SK-N-SH (cell line): ENCODE measurements around the gene DRG1. TPM values are rescaled to one million over a fixed set of nuclear protein-coding genes. Genes with fewer than 3 reads are reported as not detected.

Experiments used
- CTCF ChIA-PET: fragments of 300-600, 350-600 bp; formaldehyde crosslinking; extraction: SDS; loops from one replicate; lab custom pipeline; 2021; lab: Yijun Ruan, JAX
- POLR2A ChIA-PET: fragments of 350-600 bp; sonication (Branson Sonifier 250); formaldehyde crosslinking; extraction: SDS; loops from one replicate; lab custom pipeline; 2020; ENCODE audit warnings: antibody characterized with exemption, inconsistent platforms; lab: Yijun Ruan, JAX
- DNase-seq: peaks from one replicate; pipeline ENCODE4 v3.0.0; 2012
- H2AFZ ChIP-seq: fragments of 200-600 bp; sonication (generic); 2 replicates; pipeline ENCODE4 v1.8.1; 2016; ENCODE audit warnings: antibody characterized with exemption, mild to moderate bottlenecking, low read depth
- H3F3A ChIP-seq: fragments of 200-600 bp; sonication (generic); replicated peaks from 2 replicates; pipeline ENCODE3; 2016; ENCODE audit warnings: antibody characterized with exemption, mild to moderate bottlenecking; ENCODE audit not compliant: insufficient read depth
- H3K27ac ChIP-seq, 2 experiments: fragments of 200-500 bp in 1 of 2; fragments of 200-600 bp in 1 of 2; sonication (Bioruptor generic) in 1 of 2; sonication (generic), shearing (Covaris generic) in 1 of 2; 2 replicates each; pipeline versions ENCODE4 v1.5.1 to v1.6.1; 2014 to 2016; ENCODE audit warnings: low read depth in 2 of 2, inconsistent platforms in 1 of 2, low read length in 1 of 2, mild to moderate bottlenecking in 1 of 2, mixed read lengths in 1 of 2
- H3K27me3 ChIP-seq: fragments of 200-600 bp; sonication (generic), shearing (Covaris generic); 2 replicates; pipeline ENCODE4 v1.6.1; 2016; ENCODE audit warnings: mixed run types; ENCODE audit not compliant: insufficient read depth
- H3K36me3 ChIP-seq, 2 experiments: fragments of 200-500 bp in 1 of 2; fragments of 200-600 bp in 1 of 2; sonication (Bioruptor generic) in 1 of 2; sonication (generic) in 1 of 2; replicated peaks in 1 of 2; 2 replicates each; pipeline versions ENCODE3 to v1.5.1; 2014 to 2016; ENCODE audit warnings: low read length in 1 of 2, mild to moderate bottlenecking in 1 of 2; ENCODE audit not compliant: insufficient read depth in 2 of 2, control insufficient read depth in 1 of 2
- H3K4me1 ChIP-seq, 2 experiments: fragments of 200-500 bp in 1 of 2; fragments of 200-600 bp in 1 of 2; sonication (Bioruptor generic) in 1 of 2; sonication (generic), shearing (Covaris generic) in 1 of 2; 2 replicates each; pipeline versions ENCODE4 v1.5.1 to v1.6.1; 2014 to 2016; ENCODE audit warnings: low read depth in 1 of 2, low read length in 1 of 2, mixed run types in 1 of 2; ENCODE audit not compliant: insufficient read depth in 2 of 2, control insufficient read depth in 1 of 2
- H3K4me2 ChIP-seq: fragments of 200-600 bp; sonication (generic), shearing (Covaris generic); 2 replicates; pipeline ENCODE4 v1.6.1; 2017; ENCODE audit warnings: mixed run types
- H3K4me3 ChIP-seq, 2 experiments: fragments of 200-500 bp in 1 of 2; fragments of 200-600 bp in 1 of 2; sonication (Bioruptor generic) in 1 of 2; sonication (generic), shearing (Covaris generic) in 1 of 2; 2 replicates each; pipeline versions ENCODE4 v1.5.1 to v1.8.1; 2014 to 2016; ENCODE audit warnings: low read depth in 2 of 2, inconsistent platforms in 1 of 2, low read length in 1 of 2, mild to moderate bottlenecking in 1 of 2, mixed read lengths in 1 of 2, moderate library complexity in 1 of 2
- H3K79me2 ChIP-seq: fragments of 200-600 bp; sonication (generic); 2 replicates; pipeline ENCODE4 v1.8.1; 2017; ENCODE audit warnings: mild to moderate bottlenecking; ENCODE audit not compliant: insufficient read depth
- H3K9ac ChIP-seq: fragments of 200-600 bp; sonication (generic); 2 replicates; pipeline ENCODE4 v1.6.1; 2017; ENCODE audit warnings: mixed run types
- H3K9me2 ChIP-seq: fragments of 200-600 bp; sonication (generic); 2 replicates; pipeline ENCODE4 v1.6.1; 2017; ENCODE audit warnings: mixed run types
- H3K9me3 ChIP-seq: fragments of 200-600 bp; sonication (generic); 2 replicates; pipeline ENCODE4 v1.6.1; 2017; ENCODE audit warnings: mixed run types, mild to moderate bottlenecking, moderate library complexity
- H4K20me1 ChIP-seq: fragments of 200-600 bp; sonication (generic); 2 replicates; pipeline ENCODE4 v1.6.1; 2017; ENCODE audit warnings: mild to moderate bottlenecking, mixed run types; ENCODE audit not compliant: insufficient read depth
- CHD2 ChIP-seq: fragments of 150-350 bp; IDR thresholded peaks from 2 replicates; pipeline ENCODE4 v1.6.1; 2018; ENCODE audit warnings: low read length; ENCODE audit not compliant: partially characterized antibody
- ELF1 ChIP-seq: IDR thresholded peaks from 2 replicates; pipeline ENCODE4 v1.4.0; 2012
- EP300 ChIP-seq, 2 experiments: IDR thresholded peaks; 2 replicates each; pipeline versions ENCODE4 v1.4.0 to v1.6.1; 2012; ENCODE audit warnings: borderline replicate concordance in 1 of 2, low read depth in 1 of 2, low read length in 1 of 2
- EZH2phosphoT487 ChIP-seq: fragments of 200-600 bp; sonication (generic); IDR thresholded peaks from 2 replicates; pipeline ENCODE4 v1.6.1; 2017; ENCODE audit warnings: low read depth, mixed run types, mild to moderate bottlenecking, antibody characterized with exemption, moderate library complexity, borderline replicate concordance
- FOXM1 ChIP-seq: IDR thresholded peaks from 2 replicates; pipeline ENCODE4 v1.4.0; 2012; ENCODE audit warnings: low read depth, mild to moderate bottlenecking
- GATA2 ChIP-seq: sonication (generic); formaldehyde crosslinking; IDR thresholded peaks from 2 replicates; pipeline ENCODE4 v1.5.0; 2020; ENCODE audit warnings: mild to moderate bottlenecking, missing genetic modification reagents
- IRF3 ChIP-seq: fragments of 150-350 bp; IDR thresholded peaks from 2 replicates; pipeline ENCODE4 v1.6.1; 2016; ENCODE audit warnings: mild to moderate bottlenecking, low read depth, low read length
- JUND ChIP-seq: IDR thresholded peaks from 2 replicates; pipeline ENCODE4 v1.4.0; 2012
- MAX ChIP-seq: IDR thresholded peaks from 2 replicates; pipeline ENCODE4 v1.4.0; 2012; ENCODE audit warnings: low read depth
- MEF2A ChIP-seq: IDR thresholded peaks from 2 replicates; pipeline ENCODE4 v1.4.0; 2012; ENCODE audit warnings: low read depth, borderline replicate concordance
- MXI1 ChIP-seq: IDR thresholded peaks from 2 replicates; pipeline ENCODE4 v1.6.1; 2012; ENCODE audit warnings: mild to moderate bottlenecking, low read depth, low read length, improper control_type of control experiment
- NRF1 ChIP-seq: IDR thresholded peaks from 2 replicates; pipeline ENCODE4 v1.6.1; 2012; ENCODE audit warnings: low read depth, mild to moderate bottlenecking, low read length
- RAD21 ChIP-seq: IDR thresholded peaks from 2 replicates; pipeline ENCODE4 v1.6.1; 2012; ENCODE audit warnings: mild to moderate bottlenecking, low read length
- SIN3A ChIP-seq: IDR thresholded peaks from 2 replicates; pipeline ENCODE4 v1.6.1; 2012; ENCODE audit warnings: low read depth, mild to moderate bottlenecking, low read length, moderate library complexity, borderline replicate concordance
- SMC3 ChIP-seq: IDR thresholded peaks from 2 replicates; pipeline ENCODE4 v1.6.1; 2012; ENCODE audit warnings: low read depth, low read length, improper control_type of control experiment
- TAF1 ChIP-seq: IDR thresholded peaks from 2 replicates; pipeline ENCODE4 v1.6.1; 2012; ENCODE audit warnings: low read depth, mild to moderate bottlenecking, low read length, moderate library complexity, borderline replicate concordance
- TCF12 ChIP-seq: IDR thresholded peaks from 2 replicates; pipeline ENCODE4 v1.4.0; 2012
- TEAD4 ChIP-seq: IDR thresholded peaks from 2 replicates; pipeline ENCODE4 v1.4.0; 2012; ENCODE audit warnings: mild to moderate bottlenecking, borderline replicate concordance; ENCODE audit not compliant: insufficient read depth
- USF2 ChIP-seq: fragments of 150-350 bp; IDR thresholded peaks from 2 replicates; pipeline ENCODE4 v1.6.1; 2017; ENCODE audit warnings: antibody characterized with exemption, low read length, low read depth, borderline replicate concordance
- WGBS: methylation state at CpG from one replicate; pipeline ENCODE4 v1.1.6; 2017; ENCODE audit warnings: low lambda C conversion rate; 5-methylcytosine and 5-hydroxymethylcytosine counted together
- polyA plus RNA-seq, 3 experiments: library from polyadenylated mRNA; depleted of rRNA; stranded (reverse); fragments of >200 nt; gene quantifications; 2 replicates each; pipeline ENCODE4 v1.2.3, GENCODE V29; 2012
- TF ChIP-seq, protein P1 (sequence below): IDR thresholded peaks from 2 replicates; pipeline ENCODE4 v1.4.0; 2012; ENCODE audit warnings: low read depth, borderline replicate concordance
- TF ChIP-seq, protein P2 (sequence below): IDR thresholded peaks from 2 replicates; pipeline ENCODE4 v1.6.1; 2012; ENCODE audit warnings: mild to moderate bottlenecking, low read depth, low read length, moderate library complexity

DRG1 gene
- polyA plus RNA-seq, 1 of the 3 experiments (the other 2 are of a cell fraction): 56.3 TPM

DNA sequence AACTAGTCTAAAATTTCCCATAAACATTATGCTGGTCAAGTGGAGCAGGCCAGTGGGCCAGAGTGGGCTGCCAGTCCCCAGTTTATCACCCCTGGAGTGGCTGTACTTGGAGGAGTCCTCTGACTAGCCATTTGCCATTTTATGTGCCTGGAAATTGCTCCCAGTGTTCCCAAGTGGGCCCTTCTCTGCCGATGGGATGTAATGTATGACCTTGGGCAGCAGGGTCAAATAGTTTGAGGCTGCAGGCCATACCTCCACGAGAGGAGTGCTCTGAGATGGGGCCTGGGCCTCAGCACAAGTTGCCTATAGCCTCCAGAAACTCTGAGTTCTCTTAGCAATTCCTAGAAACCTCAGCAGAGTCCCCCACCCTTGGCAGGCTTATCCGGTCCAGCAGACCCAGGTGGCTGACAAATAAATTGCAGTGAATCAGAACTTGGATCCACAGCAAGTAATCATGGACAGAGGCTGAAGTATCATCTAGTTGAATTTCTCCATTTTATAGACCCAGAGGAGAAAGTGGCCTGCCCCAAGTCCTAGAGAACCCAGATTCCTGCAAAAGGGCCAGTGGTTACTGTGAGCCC, 35.4 kb upstream of the DRG1 start:
- CTCF ChIA-PET: no interaction called here

DNA sequence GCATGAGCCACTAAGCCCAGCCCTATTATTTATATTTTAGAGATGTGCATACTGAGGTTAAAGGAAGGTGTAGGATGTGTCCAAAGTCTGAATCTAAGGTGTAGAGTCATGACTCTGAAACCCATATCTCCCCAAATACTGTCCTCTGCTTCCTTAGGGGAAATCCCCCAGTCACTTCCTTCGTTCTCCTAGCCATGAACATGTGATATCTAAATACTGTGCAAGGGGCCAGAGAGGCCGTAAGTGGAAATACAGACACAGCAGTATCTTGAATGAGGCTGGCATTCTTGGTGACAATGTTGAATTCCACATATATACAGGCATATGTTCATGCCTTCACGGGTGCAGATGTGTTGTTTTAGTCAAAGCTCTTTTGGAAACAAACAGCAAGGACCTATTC, 32.0 kb upstream of the DRG1 start:
- H3K36me3 ChIP-seq: no peaks in the 10 kb centered on the region
- no peak overlapping the region for H3K4me2 ChIP-seq
- H3K9ac ChIP-seq: no peak overlapping the region
- H3F3A ChIP-seq: no peaks in the 10 kb centered on the region
- 69% methylated on average over 3 of the region's 3 CpGs for WGBS
- H3K4me1 ChIP-seq: no peaks in the 10 kb centered on the region
- H3K27me3 ChIP-seq: no peaks in the 10 kb centered on the region
- H3K79me2 ChIP-seq: no peaks in the 10 kb centered on the region
- H3K27ac ChIP-seq: no peak overlapping the region
- CTCF ChIA-PET: interaction anchor here (1.1 to 1.2 kb wide), 2 partner anchors 9 to 17 kb away, joined by 3 read pairs; no protein-coding TSS in a partner anchor
- no peak overlapping the region for H2AFZ ChIP-seq
- DNase-seq: no peak
- no peaks in the 10 kb centered on the region for H3K9me3 ChIP-seq
- TF ChIP-seq TEAD4 (no peak), IRF3 (no peak), USF2 (no peak), MEF2A (no peak), RAD21 (no peak), MXI1 (no peak), NRF1 (no peak), CHD2 (no peak)
- TF ChIP-seq, protein P1, sequence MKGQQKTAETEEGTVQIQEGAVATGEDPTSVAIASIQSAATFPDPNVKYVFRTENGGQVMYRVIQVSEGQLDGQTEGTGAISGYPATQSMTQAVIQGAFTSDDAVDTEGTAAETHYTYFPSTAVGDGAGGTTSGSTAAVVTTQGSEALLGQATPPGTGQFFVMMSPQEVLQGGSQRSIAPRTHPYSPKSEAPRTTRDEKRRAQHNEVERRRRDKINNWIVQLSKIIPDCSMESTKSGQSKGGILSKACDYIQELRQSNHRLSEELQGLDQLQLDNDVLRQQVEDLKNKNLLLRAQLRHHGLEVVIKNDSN: no peak
- no peak overlapping the region for H3K4me3 ChIP-seq
- no peaks in the 10 kb centered on the region for H3K9me2 ChIP-seq
- POLR2A ChIA-PET: interaction anchor here (1.4 kb wide), 1 partner anchor 21 kb away, joined by 3 read pairs; the partner anchor contains the start of gene PATZ1
- H4K20me1 ChIP-seq: no peaks in the 10 kb centered on the region

More for the DNA sequence above, 35.4 kb upstream of the DRG1 start:
- no peak overlapping the region for H3K4me2 ChIP-seq
- TF ChIP-seq ELF1 (no peak), JUND (no peak), MAX (no peak), SIN3A (no peak), TAF1 (no peak), GATA2 (CRISPR knock-in tag) (no peak), EZH2phosphoT487 (no peak), MEF2A (no peak), TCF12 (no peak), FOXM1 (no peak), RAD21 (no peak), SMC3 (no peak), TEAD4 (no peak), CHD2 (no peak), EP300 (IDR thresholded peaks at IDR 0.05; ENCODE audit: borderline replicate concordance in 1 of 2, low read depth in 1 of 2, low read length in 1 of 2) (no peak)
- TF ChIP-seq, protein P2, sequence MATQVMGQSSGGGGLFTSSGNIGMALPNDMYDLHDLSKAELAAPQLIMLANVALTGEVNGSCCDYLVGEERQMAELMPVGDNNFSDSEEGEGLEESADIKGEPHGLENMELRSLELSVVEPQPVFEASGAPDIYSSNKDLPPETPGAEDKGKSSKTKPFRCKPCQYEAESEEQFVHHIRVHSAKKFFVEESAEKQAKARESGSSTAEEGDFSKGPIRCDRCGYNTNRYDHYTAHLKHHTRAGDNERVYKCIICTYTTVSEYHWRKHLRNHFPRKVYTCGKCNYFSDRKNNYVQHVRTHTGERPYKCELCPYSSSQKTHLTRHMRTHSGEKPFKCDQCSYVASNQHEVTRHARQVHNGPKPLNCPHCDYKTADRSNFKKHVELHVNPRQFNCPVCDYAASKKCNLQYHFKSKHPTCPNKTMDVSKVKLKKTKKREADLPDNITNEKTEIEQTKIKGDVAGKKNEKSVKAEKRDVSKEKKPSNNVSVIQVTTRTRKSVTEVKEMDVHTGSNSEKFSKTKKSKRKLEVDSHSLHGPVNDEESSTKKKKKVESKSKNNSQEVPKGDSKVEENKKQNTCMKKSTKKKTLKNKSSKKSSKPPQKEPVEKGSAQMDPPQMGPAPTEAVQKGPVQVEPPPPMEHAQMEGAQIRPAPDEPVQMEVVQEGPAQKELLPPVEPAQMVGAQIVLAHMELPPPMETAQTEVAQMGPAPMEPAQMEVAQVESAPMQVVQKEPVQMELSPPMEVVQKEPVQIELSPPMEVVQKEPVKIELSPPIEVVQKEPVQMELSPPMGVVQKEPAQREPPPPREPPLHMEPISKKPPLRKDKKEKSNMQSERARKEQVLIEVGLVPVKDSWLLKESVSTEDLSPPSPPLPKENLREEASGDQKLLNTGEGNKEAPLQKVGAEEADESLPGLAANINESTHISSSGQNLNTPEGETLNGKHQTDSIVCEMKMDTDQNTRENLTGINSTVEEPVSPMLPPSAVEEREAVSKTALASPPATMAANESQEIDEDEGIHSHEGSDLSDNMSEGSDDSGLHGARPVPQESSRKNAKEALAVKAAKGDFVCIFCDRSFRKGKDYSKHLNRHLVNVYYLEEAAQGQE: no peak
- TF ChIP-seq, all 33 proteins: peak for 0
- Histone ChIP-seq H3K9me2 (no peaks in the 10 kb centered on the region), H3K36me3 (no peaks in the 10 kb centered on the region), H3K27ac (no peak overlapping the region), H3K9me3 (no peaks in the 10 kb centered on the region), H3F3A (no peaks in the 10 kb centered on the region), H4K20me1 (no peaks in the 10 kb centered on the region), H3K79me2 (no peaks in the 10 kb centered on the region), H2AFZ (no peak overlapping the region), H3K4me1 (no peaks in the 10 kb centered on the region), H3K9ac (no peak overlapping the region), H3K27me3 (no peaks in the 10 kb centered on the region), H3K4me3 (no peak overlapping the region)
- POLR2A ChIA-PET: interaction anchor here (0.7 kb wide), 1 partner anchor 8 kb away, joined by 3 read pairs; no protein-coding TSS in a partner anchor
- whole genome bisulfite sequencing: 70% methylated on average over 3 of the region's 3 CpGs
- no peak for DNase-seq
